K562 (cell line): ENCODE results near the gene KIAA0513. TPM values are rescaled to one million over a fixed set of nuclear protein-coding genes. Genes with fewer than 3 reads are reported as not detected.

Experiments
- ATAC-seq: fragments of 200-7000 bp; cut with Tn5 transposase; 3 replicates; pipeline ENCODE4 v1.9.1; 2020; ENCODE audit warnings: moderate library complexity
- BruUV-seq: library from RNA; stranded (reverse); fragments of 400-500 nt; replicated peaks from 2 replicates; lab custom pipeline; 2021; lab: Mats Ljungman, UMichigan
- CTCF ChIA-PET: fragments of 300-600 bp; formaldehyde crosslinking; extraction: SDS; loops from one replicate; lab custom pipeline; 2021; ENCODE audit warnings: low intra/inter-chr PET ratio; lab: Yijun Ruan, JAX
- POLR2A ChIA-PET: fragments of 300-600, 350-650 bp; sonication (Branson Sonifier 250); formaldehyde crosslinking; extraction: SDS; loops from one replicate; lab custom pipeline; 2021; ENCODE audit warnings: antibody characterized with exemption, inconsistent platforms; lab: Yijun Ruan, JAX
- DNase-seq, 4 experiments: peaks; one replicate each; pipeline versions ENCODE4 v3.0.0 to v3.0.0-alpha.2; 2011 to 2018; ENCODE audit warnings: low spot score in 3 of 4, mixed read lengths in 3 of 4; ENCODE audit errors: extremely low read depth in 1 of 4
- FAIRE-seq: peaks from 2 replicates; lab custom pipeline; 2011; peaks lifted over from hg19 to GRCh38; lab: Jason Lieb, UNC
- H2AFZ ChIP-seq: 2 replicates; pipeline ENCODE4 v1.6.0; 2011; ENCODE audit warnings: low read depth, low read length, control low read depth, inconsistent platforms
- H3K27ac ChIP-seq: fragments of 200-600 bp; 3 replicates; pipeline ENCODE4 v1.8.0; 2011; ENCODE audit warnings: low read depth, mild to moderate bottlenecking, control low read depth, inconsistent platforms, low read length, moderate library complexity, mixed read lengths; ENCODE audit errors: extremely low read depth
- H3K27me3 ChIP-seq, 2 experiments: fragments of 300-600 bp in 1 of 2; 2 replicates in 1 of 2; 3 replicates in 1 of 2; pipeline versions ENCODE4 v1.6.0 to v1.8.0; 2011; ENCODE audit warnings: inconsistent platforms in 2 of 2, low read length in 2 of 2, mild to moderate bottlenecking in 1 of 2, mixed read lengths in 1 of 2, moderate library complexity in 1 of 2; ENCODE audit not compliant: control insufficient read depth in 2 of 2, insufficient read depth in 2 of 2
- H3K36me3 ChIP-seq: fragments of 300-600 bp; 3 replicates; pipeline ENCODE4 v1.8.0; 2011; ENCODE audit warnings: mild to moderate bottlenecking, low read length, inconsistent platforms; ENCODE audit not compliant: control insufficient read depth, insufficient read depth
- H3K4me1 ChIP-seq, 2 experiments: fragments of 200-600 bp in 1 of 2; replicated peaks in 1 of 2; 2 replicates in 1 of 2; 3 replicates in 1 of 2; pipeline versions ENCODE4 v1.5.1 to v1.8.0; 2011; ENCODE audit warnings: inconsistent platforms in 2 of 2, low read length in 2 of 2, mild to moderate bottlenecking in 1 of 2, mixed read lengths in 1 of 2, moderate library complexity in 1 of 2; ENCODE audit not compliant: control insufficient read depth in 2 of 2, insufficient read depth in 2 of 2
- H3K4me2 ChIP-seq: 2 replicates; pipeline ENCODE4 v1.6.1; 2011; ENCODE audit warnings: low read length, control low read depth, inconsistent platforms, mixed read lengths; ENCODE audit not compliant: insufficient read depth
- H3K4me3 ChIP-seq: fragments of 200-600 bp; sonication (generic), shearing (Covaris generic); 2 replicates; pipeline ENCODE4 v1.5.1; 2016; ENCODE audit warnings: control low read depth, inconsistent platforms
- H3K79me2 ChIP-seq: fragments of 200-600 bp; 3 replicates; pipeline ENCODE4 v1.8.0; 2011; ENCODE audit warnings: low read length, inconsistent platforms; ENCODE audit not compliant: control insufficient read depth, insufficient read depth
- H3K9ac ChIP-seq, 2 experiments: 2 replicates each; pipeline versions ENCODE4 v1.6.0 to v1.6.1; 2011; ENCODE audit warnings: low read depth in 2 of 2, low read length in 2 of 2, control low read depth in 1 of 2, inconsistent platforms in 1 of 2, mild to moderate bottlenecking in 1 of 2, mixed read lengths in 1 of 2; ENCODE audit not compliant: insufficient read depth in 1 of 2
- H3K9me1 ChIP-seq: one replicate; pipeline ENCODE4 v1.6.0; 2011; ENCODE audit warnings: inconsistent platforms, mild to moderate bottlenecking, low read length, moderate library complexity; ENCODE audit not compliant: control insufficient read depth, insufficient read depth
- H3K9me3 ChIP-seq: replicated peaks from 2 replicates; pipeline ENCODE4 v1.5.1; 2011; ENCODE audit warnings: low read depth, low read length, inconsistent platforms; ENCODE audit not compliant: control insufficient read depth, insufficient read depth
- H4K20me1 ChIP-seq: replicated peaks from 2 replicates; pipeline ENCODE4 v1.6.1; 2011; ENCODE audit warnings: low read length, inconsistent platforms, mixed read lengths; ENCODE audit not compliant: control insufficient read depth, insufficient read depth
- NFYB ChIP-seq: IDR thresholded peaks from 2 replicates; pipeline ENCODE4 v1.6.1; 2011; ENCODE audit warnings: mild to moderate bottlenecking, moderate library complexity; ENCODE audit not compliant: insufficient read length; ENCODE audit errors: extremely low read depth
- SPI1 ChIP-seq: IDR thresholded peaks from 2 replicates; pipeline ENCODE4 v1.6.1; 2011; ENCODE audit warnings: low read depth, low read length, control low read depth, borderline replicate concordance
- ZNF766 ChIP-seq: fragments of 200-800 bp; sonication (Bioruptor generic); conservative IDR thresholded peaks from 2 replicates; pipeline ENCODE4 v1.6.1; 2016; ENCODE audit warnings: missing genetic modification characterization, missing compliant biosample characterization
- WGBS: fragments of 100-300 bp; shearing (Covaris generic); methylation state at CpG from one replicate; pipeline ENCODE4 v1.1.6; 2016; ENCODE audit warnings: low coverage, mixed read lengths; ENCODE audit not compliant: insufficient coverage; ENCODE audit errors: missing lambda C conversion rate; 5-methylcytosine and 5-hydroxymethylcytosine counted together
- in situ Hi-C: fragments of 300-500 bp; cut with MboI; formaldehyde crosslinking; loops from 4 replicates; pipeline ENCODE4 v1.15.0; 2018; ENCODE audit warnings: inconsistent platforms, mixed read lengths
- intact Hi-C: fragments of 100-400 bp; cut with micrococcal nuclease; formaldehyde crosslinking; loops from 2 replicates; pipeline ENCODE4 v1.14.2; 2022
- polyA plus RNA-seq, 8 experiments: library from polyadenylated mRNA; depleted of rRNA in 4 of 8; stranded (reverse) in 5 of 8; unstranded in 3 of 8; fragments of >200 nt; fragmentation: Nextera tagmentation in 2 of 8; fragmentation: Illumina TruSeq in 1 of 8; extraction: Ambion mirVana in 2 of 8; extraction: Trizol in 1 of 8; gene quantifications; 2 replicates each; pipeline versions ENCODE4 v1.2.1 to v1.2.3, GENCODE V29; 2011 to 2014; ENCODE audit warnings: inconsistent platforms in 1 of 8, missing spikeins in 1 of 8
- total RNA-seq, 7 experiments: library from RNA; depleted of rRNA in 6 of 7; stranded (reverse); fragments of >200 nt in 6 of 7; fragmentation: Illumina TruSeq in 2 of 7; extraction: Trizol in 2 of 7; gene quantifications; 2 replicates each; pipeline versions ENCODE4 v1.2.1 to v1.2.3, GENCODE V29; 2011 to 2021; ENCODE audit warnings: low replicate concordance in 1 of 7

The KIAA0513 gene
- total and polyA plus RNA-seq, 9 of the 15 experiments (the other 6 are each of a cell fraction or from before 2014, with no cell fraction given) = 0.18 to 13.7 (median 10.2) TPM

DNA sequence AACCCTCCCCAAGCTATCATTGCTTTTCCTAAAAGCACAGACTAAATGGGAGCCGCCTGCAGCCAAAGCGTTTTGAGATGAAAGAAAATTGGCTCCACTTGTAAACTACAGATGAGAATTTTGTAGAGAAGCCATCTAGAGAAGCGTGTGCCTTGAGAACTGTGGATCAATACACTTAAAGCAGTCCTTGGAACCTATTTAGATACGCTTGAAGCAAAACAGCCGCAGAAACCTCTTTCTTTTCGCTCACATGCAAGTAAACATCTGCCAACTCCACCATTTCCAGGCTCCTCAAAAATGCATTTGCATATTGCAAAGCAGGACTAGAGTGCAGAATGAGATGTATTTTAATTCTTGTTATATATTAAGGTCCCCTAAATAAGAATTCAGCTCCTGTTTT is 13.1 kb downstream of the KIAA0513 start (continued):
- TF ChIP-seq NFYB = no peak

DNA sequence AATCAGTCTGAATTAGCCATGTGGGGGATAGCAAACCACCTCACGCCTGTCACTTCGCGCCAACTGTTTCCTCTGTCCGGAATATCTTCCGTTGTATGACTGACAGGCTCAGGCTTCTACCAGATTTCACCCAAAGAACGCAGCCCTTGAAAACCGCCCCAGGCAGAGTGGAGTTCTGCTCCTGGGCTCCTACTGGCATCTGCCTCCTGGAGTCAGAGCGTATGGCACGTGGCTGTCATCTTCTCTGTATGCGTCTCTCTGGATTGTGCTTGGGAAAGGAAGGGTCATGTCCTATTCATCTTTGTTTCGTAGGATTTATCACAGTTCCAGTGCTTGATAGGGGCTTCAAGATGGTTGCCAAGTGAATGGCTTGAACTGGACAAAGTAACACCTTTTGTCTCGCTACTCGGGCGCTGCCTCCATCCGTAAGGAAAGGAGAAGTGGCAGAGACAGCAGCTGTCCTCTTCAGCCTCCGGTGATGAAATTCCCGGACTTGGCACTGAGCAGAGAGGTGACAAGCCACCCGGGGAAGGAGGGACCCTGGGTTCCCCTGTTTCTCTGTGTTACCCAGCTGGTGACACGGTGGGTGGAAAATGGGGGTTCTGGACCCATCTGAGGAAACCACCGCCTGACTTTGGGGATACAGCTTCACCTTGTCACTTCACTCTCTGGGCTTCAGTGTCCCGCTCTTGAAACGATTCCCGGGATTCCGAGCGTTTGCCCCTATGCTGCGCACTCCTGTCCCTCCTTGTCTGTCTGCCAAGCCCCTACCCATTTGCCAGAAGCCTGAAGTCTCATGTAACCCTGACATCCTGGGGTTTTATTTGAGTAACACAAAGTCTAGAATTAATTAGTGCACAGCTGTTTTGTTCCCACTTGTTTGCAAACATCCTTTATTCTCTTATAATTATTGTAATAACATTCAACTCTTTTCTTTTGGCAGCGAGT is 13.9 kb downstream of the KIAA0513 start:
- no TSS peak for BruUV-seq
- Histone ChIP-seq H3K4me1 (peaks cover 23 to 34% of the 10 kb centered on the region in 2 experiments), H3K36me3 (peaks cover 2% of the 10 kb centered on the region; the same call in 1 of the 3 replicates), H4K20me1 (no peaks in the 10 kb centered on the region), H3K79me2 (peaks cover 11% of the 10 kb centered on the region)
- 80% methylated on average over 27 of the region's 27 CpGs for WGBS
- no peak for TF ChIP-seq ZNF766 (CRISPR knock-in tag)
- TF ChIP-seq SPI1 = 0 out of 2 replicates have a peak, but pooled peaks have one; percentile 10
- TF ChIP-seq, all 486 proteins: peak for 1
- no peaks in the 10 kb centered on the region for H3K9me3 ChIP-seq
- no peak for DNase-seq
- H3K4me3 ChIP-seq = no peak overlapping the region
- CTCF ChIA-PET = no interaction called here
- in situ Hi-C loops = no loop called here
- peaks cover 4% of the 10 kb centered on the region for H3K9me1 ChIP-seq
- no peak for FAIRE-seq
- H3K4me2 ChIP-seq = no peak overlapping the region
- ATAC-seq = no peak
- H3K9ac ChIP-seq = peak overlapping the region in 1 of 2 experiments; percentile 41; a peak in 1 of 4 replicates
- intact Hi-C loops = no loop called here
- POLR2A ChIA-PET = interaction anchor here (1.0 to 1.2 kb wide), 3 partner anchors 12 to 14 kb away, joined by 3 read pairs; no protein-coding TSS in a partner anchor
- no peak overlapping the region for H3K27ac ChIP-seq
- H2AFZ ChIP-seq = peak overlapping the region; percentile 41; the same call in 1 of the 2 replicates
- H3K27me3 ChIP-seq = no peaks in the 10 kb centered on the region
